Adrenal gland (tissue), 5 donors: ENCODE data around the gene KCTD10.

Experiments used
- CTCF ChIP-seq, 6 experiments: fragments of 450-650 bp in 4 of 6; fragments of 200-600 bp in 2 of 6; sonication (generic) in 1 of 6; IDR thresholded peaks; 1 replicate in 5 of 6; 2 replicates in 1 of 6; pipeline versions ENCODE4 v1.5.1 to v1.8.0; 2016 to 2021; ENCODE audit warnings: antibody characterized with exemption in 6 of 6, mild to moderate bottlenecking in 2 of 6, moderate library complexity in 1 of 6
- POLR2A ChIP-seq, 2 donors: fragments of 450-650 bp; IDR thresholded peaks; one replicate each; pipeline ENCODE4 v1.6.1; 2017; ENCODE audit warnings: antibody characterized with exemption in 2 of 2, mild to moderate bottlenecking in 2 of 2, moderate library complexity in 1 of 2
- donor health status: DM: no; HTN: no; CAD: no.

GRCh38 chr12:109477185-109477962, at the start of gene KCTD10, which contains the start of gene UBE3B:
- TF ChIP-seq CTCF (IDR thresholded peaks at IDR 0.05) (peak in 4 of 6 experiments; percentile 26 to 51 (median 34)), POLR2A (IDR thresholded peaks at IDR 0.05) (peak; percentile 25 to 67)
